ENCODE results near the gene FAM228A. TPM values are rescaled to one million over a fixed set of nuclear protein-coding genes. Genes with fewer than 3 reads are reported as not detected.

Gene FAM228A
- total and polyA plus RNA-seq, 2 donors (not counting 3 experiments of a cell fraction or from before 2014, with no cell fraction given) = 0.36 to 1.00 TPM

GRCh38 chr2:24211408-24211807 is 36.6 kb downstream of the FAM228A start:
- BruUV-seq (replicated peaks) = no TSS peak
- no peaks in the 10 kb centered on the region for H3K9me3 ChIP-seq (replicated peaks; ENCODE audit: control insufficient read depth, insufficient read depth, low read length)
- H3K4me2 ChIP-seq (ENCODE audit: insufficient read depth, low read length) = no peak overlapping the region
- H3K4me1 ChIP-seq (ENCODE audit: control insufficient read depth, extremely low read depth, insufficient read depth, low read length) = no peaks in the 10 kb centered on the region
- no peaks in the 10 kb centered on the region for H4K20me1 ChIP-seq (replicated peaks; ENCODE audit: control insufficient read depth, extremely low read depth, insufficient read depth, low read length)
- no peak for DNase-seq (ENCODE audit: low read depth, low spot score)
- TF ChIP-seq POLR2AphosphoS5 (IDR thresholded peaks at IDR 0.05; ENCODE audit: insufficient read depth, low read depth, low read length) = no peak
- TF ChIP-seq POLR2A (IDR thresholded peaks at IDR 0.05; ENCODE audit: low read depth, low read length) = no peak
- no peak for TF ChIP-seq GATA2 (IDR thresholded peaks at IDR 0.05; ENCODE audit: insufficient read depth, insufficient read length, low read depth, low read length)
- TF ChIP-seq JUN (IDR thresholded peaks at IDR 0.05; ENCODE audit: borderline replicate concordance, insufficient read depth, insufficient read length, low read depth) = no peak
- no peak for TF ChIP-seq CTCF (IDR thresholded peaks at IDR 0.05; ENCODE audit: extremely low read depth in 1 of 2, insufficient read depth in 1 of 2, low read depth in 1 of 2, low read length in 2 of 2)
- no peak for TF ChIP-seq EZH2 (IDR thresholded peaks at IDR 0.05; ENCODE audit: borderline replicate concordance, low read depth, low read length, severe bottlenecking)
- no peak for TF ChIP-seq FOS (IDR thresholded peaks at IDR 0.05; ENCODE audit: borderline replicate concordance, insufficient read depth, low read length)
- TF ChIP-seq MAX (IDR thresholded peaks at IDR 0.05; ENCODE audit: insufficient read depth, insufficient read length) = no peak
- TF ChIP-seq MYC (IDR thresholded peaks at IDR 0.05; ENCODE audit: low read depth, low read length) = no peak
- H2AFZ ChIP-seq (ENCODE audit: low read depth, low read length) = no peak overlapping the region
- dilution Hi-C loops (cut with MboI; ENCODE audit: extremely low pct_ligation_motif_present, low sequenced_read_pairs) = no loop called here
- H3K9me1 ChIP-seq (replicated peaks; ENCODE audit: control insufficient read depth, extremely low read depth, insufficient read depth, low read length) = no peaks in the 10 kb centered on the region
- intact Hi-C loops (cut with micrococcal nuclease) = no loop called here
- no peak overlapping the region for H3K4me3 ChIP-seq (replicated peaks in 1 of 3; ENCODE audit: insufficient read depth in 1 of 3, low read depth in 1 of 3, low read length in 3 of 3)
- H3K27ac ChIP-seq (ENCODE audit: insufficient read depth, low read depth, low read length) = no peak overlapping the region
- CTCF ChIA-PET = no interaction called here
- no peaks in the 10 kb centered on the region for H3K27me3 ChIP-seq (ENCODE audit: control insufficient read depth in 2 of 2, insufficient read depth in 2 of 2, low read length in 2 of 2)
- FAIRE-seq = no peak
- H3K9ac ChIP-seq (replicated peaks; ENCODE audit: extremely low read depth, insufficient read depth, low read length) = no peak overlapping the region
- no peaks in the 10 kb centered on the region for H3K79me2 ChIP-seq (ENCODE audit: control insufficient read depth, insufficient read depth, low read length)
- POLR2A ChIA-PET = no interaction called here
- H3K36me3 ChIP-seq (ENCODE audit: control insufficient read depth in 2 of 2, extremely low read depth in 1 of 2, insufficient read depth in 2 of 2, low read length in 2 of 2) = peaks cover 6 to 46% of the 10 kb centered on the region in 2 experiments
